Measurements from ENCODE around the gene GPRASP3. TPM values are rescaled to one million over a fixed set of nuclear protein-coding genes. Genes with fewer than 3 reads are reported as not detected.
"Not testable (repeated sequence)": the region's sequence is repeated elsewhere in the genome, so short reads cannot be mapped to it uniquely, and the experiment has no call there.

Gene GPRASP3
- total RNA-seq, 2 donors from 2014 or later: 3.7 to 4.0 TPM

- Histone ChIP-seq H3K9me3 (no peaks in the 10 kb centered on the region), H3K4me3 (peak overlapping the region; percentile 59), H3K4me1 (no peaks in the 10 kb centered on the region), H3K27me3 (peaks cover 12% of the 10 kb centered on the region), H3K27ac (no peak overlapping the region), H3K9ac (ENCODE audit: low read depth in 2 of 2, low read length in 2 of 2) (peak overlapping the region in 1 of 2 donors; percentile 60), H3K36me3 (no peaks in the 10 kb centered on the region)
- intact Hi-C loops (cut with DNase I): no loop called here
- DNase-seq: peak; percentile 61
- TF ChIP-seq CTCF (IDR thresholded peaks at IDR 0.05): no peak
These were observed 7.4 kb upstream of the GPRASP3 start for GRCh38 chrX:102712981-102713625.

DNA sequence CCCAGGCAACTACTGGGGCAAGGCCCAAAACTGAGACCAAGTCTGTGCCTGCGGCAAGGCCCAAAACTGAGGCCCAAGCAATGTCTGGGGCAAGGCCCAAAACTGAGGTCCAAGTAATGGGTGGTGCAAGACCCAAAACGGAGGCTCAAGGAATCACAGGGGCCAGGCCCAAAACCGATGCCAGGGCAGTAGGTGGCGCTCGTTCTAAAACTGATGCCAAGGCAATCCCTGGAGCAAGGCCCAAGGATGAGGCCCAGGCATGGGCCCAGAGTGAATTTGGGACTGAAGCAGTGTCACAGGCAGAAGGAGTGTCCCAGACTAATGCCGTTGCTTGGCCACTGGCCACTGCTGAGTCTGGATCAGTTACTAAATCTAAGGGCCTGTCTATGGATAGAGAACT lies 5.5 kb upstream of the GPRASP3 start:
- no peak for TF ChIP-seq CTCF (IDR thresholded peaks at IDR 0.05)
- H3K27ac ChIP-seq: no peak overlapping the region
- no peaks in the 10 kb centered on the region for H3K9me3 ChIP-seq
- H3K9ac ChIP-seq (ENCODE audit: low read depth in 2 of 2, low read length in 2 of 2): no peak overlapping the region
- H3K4me1 ChIP-seq: no peaks in the 10 kb centered on the region
- no peaks in the 10 kb centered on the region for H3K36me3 ChIP-seq
- DNase-seq: no peak
- no peak overlapping the region for H3K4me3 ChIP-seq
- H3K27me3 ChIP-seq: peaks cover 8% of the 10 kb centered on the region
- intact Hi-C loops (cut with DNase I): no loop called here

GRCh38 chrX:102715967-102716366 lies 4.6 kb upstream of the GPRASP3 start:
- no peak overlapping the region for H3K27ac ChIP-seq

DNA sequence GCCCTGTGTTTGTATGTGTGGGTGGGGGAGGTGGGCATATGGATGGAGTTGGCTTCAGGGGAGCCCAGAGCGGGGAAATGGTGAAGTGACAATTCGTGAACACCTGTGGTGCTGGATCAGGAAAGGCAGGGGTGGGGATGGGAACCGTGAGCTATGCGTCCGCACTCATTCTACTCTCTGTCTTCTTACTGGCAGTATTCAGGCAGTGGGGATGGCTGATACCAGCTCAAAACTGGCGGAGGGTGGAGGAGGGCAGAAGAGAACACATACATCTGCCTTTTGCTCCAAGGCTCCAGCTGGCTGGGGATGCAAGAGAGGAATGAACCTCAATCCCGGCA lies 595 bp downstream of the GPRASP3 start:
- H3K27me3 ChIP-seq; intact Hi-C loops (cut with DNase I); H3K27ac ChIP-seq; H3K9me3 ChIP-seq; DNase-seq; H3K4me1 ChIP-seq; H3K36me3 ChIP-seq: not testable (repeated sequence)
- Histone ChIP-seq H3K9ac (ENCODE audit: low read depth in 2 of 2, low read length in 2 of 2) (peak overlapping the region in 1 of 2 donors; percentile 30), H3K4me3 (peak overlapping the region; percentile 38)

More at GRCh38 chrX:102715967-102716366, 4.6 kb upstream of the GPRASP3 start:
- no peak for DNase-seq
- H3K9me3 ChIP-seq: no peaks in the 10 kb centered on the region
- no peaks in the 10 kb centered on the region for H3K36me3 ChIP-seq
- H3K4me3 ChIP-seq: no peak overlapping the region
- H3K9ac ChIP-seq (ENCODE audit: low read depth in 2 of 2, low read length in 2 of 2): no peak overlapping the region
- no peak for TF ChIP-seq CTCF (IDR thresholded peaks at IDR 0.05)
- no peaks in the 10 kb centered on the region for H3K4me1 ChIP-seq
- intact Hi-C loops (cut with DNase I): no loop called here
- peaks cover 4% of the 10 kb centered on the region for H3K27me3 ChIP-seq

GRCh38 chrX:102723456-102723855 lies 2.9 kb downstream of the GPRASP3 start:
- no peak overlapping the region for H3K4me3 ChIP-seq
- no peaks in the 10 kb centered on the region for H3K27me3 ChIP-seq
- H3K36me3 ChIP-seq: no peaks in the 10 kb centered on the region
- DNase-seq: no peak
- no peak overlapping the region for H3K9ac ChIP-seq (ENCODE audit: low read depth in 2 of 2, low read length in 2 of 2)
- TF ChIP-seq CTCF (IDR thresholded peaks at IDR 0.05): no peak
- no peak overlapping the region for H3K27ac ChIP-seq
- intact Hi-C loops (cut with DNase I): no loop called here
- H3K9me3 ChIP-seq: no peaks in the 10 kb centered on the region
- no peaks in the 10 kb centered on the region for H3K4me1 ChIP-seq

GRCh38 chrX:102727761-102728160 lies 7.2 kb downstream of the GPRASP3 start:
- intact Hi-C loops (cut with DNase I): no loop called here
- H3K4me3 ChIP-seq: no peak overlapping the region
- H3K4me1 ChIP-seq: no peaks in the 10 kb centered on the region
- no peaks in the 10 kb centered on the region for H3K9me3 ChIP-seq
- no peaks in the 10 kb centered on the region for H3K36me3 ChIP-seq
- H3K27me3 ChIP-seq: no peaks in the 10 kb centered on the region
- no peak overlapping the region for H3K27ac ChIP-seq
- DNase-seq: no peak
- H3K9ac ChIP-seq (ENCODE audit: low read depth in 2 of 2, low read length in 2 of 2): no peak overlapping the region
- no peak for TF ChIP-seq CTCF (IDR thresholded peaks at IDR 0.05)
